Limb (tissue), 2 donors: ENCODE data around the gene TUBB4B.
A peak's percentile ranks its signal among the peaks of the same experiment; 100 is the strongest.

Experiments used
- DNase-seq, 2 donors: peaks; one replicate each; pipeline ENCODE4 v3.0.0-alpha.2; 2016; ENCODE audit errors: extremely low spot score in 2 of 2

TUBB4B gene

DNA sequence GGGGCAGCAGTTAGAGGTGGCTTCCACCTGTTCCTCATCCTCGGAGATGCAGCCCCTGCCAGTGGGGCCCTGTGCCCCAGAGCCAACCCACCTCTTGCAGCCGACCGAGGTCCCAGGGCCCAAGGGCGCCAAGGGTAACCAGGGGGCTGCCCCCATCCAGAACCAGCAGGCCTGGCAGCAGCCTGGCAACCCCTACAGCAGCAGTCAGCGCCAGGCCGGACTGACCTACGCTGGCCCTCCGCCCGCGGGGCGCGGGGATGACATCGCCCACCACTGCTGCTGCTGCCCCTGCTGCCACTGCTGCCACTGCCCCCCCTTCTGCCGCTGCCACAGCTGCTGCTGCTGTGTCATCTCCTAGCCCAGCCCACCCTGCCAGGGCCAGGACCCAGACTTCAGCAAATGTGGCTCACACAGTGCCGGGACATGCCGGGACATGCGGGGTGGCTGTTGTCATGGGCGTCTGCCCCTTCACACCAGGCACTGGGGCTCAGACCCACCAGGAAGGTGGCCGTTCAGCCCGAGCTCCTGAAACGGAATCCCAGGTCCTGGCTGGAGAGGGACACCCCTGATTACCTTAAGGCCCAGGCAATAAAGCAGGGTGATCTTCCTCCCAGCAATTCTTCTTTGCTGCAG is 15.3 kb upstream of the TUBB4B start:
- peak in 1 of 2 donors; percentile 26 for DNase-seq

DNA sequence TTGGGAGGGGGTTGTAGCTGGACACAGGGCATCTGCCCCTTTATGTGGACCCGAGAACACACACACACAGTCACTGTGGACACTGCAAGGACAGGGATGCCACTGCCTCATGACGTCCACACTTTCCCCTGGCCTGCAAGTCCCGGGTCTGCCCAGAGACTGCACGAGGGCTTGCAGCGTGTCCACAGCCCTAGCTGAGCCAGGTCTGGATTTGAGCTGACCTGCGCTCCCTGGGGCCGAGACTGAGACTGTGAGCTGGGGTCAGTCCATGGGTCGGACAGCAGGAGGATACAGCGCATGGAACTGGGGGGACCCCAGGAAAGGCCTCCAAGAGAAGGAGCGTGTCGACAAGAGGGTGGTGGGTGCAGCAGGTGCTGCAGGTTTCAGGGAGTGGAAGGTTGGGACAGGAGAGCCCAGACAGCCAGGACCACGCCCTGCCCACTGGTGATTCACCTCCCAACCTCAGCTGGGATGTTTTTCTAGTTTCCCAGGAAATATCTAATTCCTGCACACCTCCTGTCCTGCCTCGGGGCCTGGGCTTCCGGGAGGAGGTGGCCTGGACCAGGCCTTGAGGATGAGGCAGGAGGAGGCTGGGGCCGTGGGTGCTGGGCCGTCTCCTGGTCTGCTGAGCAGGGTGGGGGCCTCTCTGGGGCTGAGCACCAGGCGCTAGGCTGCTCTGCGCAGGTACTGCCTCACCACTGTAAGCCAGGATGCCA is 14.6 kb upstream of the TUBB4B start:
- peak in 1 of 2 donors; percentile 21 for DNase-seq

DNA sequence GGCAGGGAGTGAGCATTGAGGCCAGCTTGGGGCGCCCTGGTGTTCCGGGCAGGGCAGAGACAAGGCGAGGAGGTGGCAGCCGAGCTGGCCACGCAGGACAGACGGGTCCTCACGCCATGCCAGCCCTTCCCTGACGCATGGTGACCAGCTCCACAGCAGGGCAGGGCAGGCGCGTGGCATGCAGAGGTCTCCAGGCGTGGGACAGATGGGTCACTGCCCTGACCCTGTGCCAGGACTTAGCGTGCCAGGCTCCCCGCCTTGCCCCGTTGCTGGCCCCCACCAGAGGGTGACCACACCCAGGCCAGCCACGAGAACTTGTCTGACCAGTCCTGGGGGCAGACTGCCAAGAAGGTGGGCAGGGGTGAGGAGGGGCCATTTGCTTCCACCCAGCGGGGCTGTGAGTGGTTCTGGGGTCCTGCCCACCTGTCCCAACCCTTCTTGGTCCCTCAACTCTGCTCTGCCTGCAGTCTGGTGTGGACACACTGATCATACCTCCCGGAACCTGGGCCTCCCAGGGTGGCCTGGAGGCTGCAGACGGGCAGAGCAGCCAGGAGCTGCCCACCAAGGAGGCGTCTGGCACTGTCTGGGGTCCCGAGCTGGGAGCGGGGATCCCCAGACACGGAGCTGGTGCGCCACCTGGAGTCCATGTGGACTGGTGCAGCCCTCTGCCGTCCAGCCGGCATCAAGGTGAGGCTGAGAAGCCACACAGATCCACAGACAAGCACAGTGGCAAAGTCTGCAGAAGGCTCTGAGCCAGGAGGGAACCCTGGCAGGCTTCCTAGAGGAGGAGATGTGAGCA is 13.8 kb upstream of the TUBB4B start, which contains the start of gene RNF224:
Gene RNF224, plus strand, starts transcription at position 449 of the 799 bp plus-strand sequence. CDS start 834 bp downstream, outside the sequence.
- peak in 1 of 2 donors; percentile 85 for DNase-seq

DNA sequence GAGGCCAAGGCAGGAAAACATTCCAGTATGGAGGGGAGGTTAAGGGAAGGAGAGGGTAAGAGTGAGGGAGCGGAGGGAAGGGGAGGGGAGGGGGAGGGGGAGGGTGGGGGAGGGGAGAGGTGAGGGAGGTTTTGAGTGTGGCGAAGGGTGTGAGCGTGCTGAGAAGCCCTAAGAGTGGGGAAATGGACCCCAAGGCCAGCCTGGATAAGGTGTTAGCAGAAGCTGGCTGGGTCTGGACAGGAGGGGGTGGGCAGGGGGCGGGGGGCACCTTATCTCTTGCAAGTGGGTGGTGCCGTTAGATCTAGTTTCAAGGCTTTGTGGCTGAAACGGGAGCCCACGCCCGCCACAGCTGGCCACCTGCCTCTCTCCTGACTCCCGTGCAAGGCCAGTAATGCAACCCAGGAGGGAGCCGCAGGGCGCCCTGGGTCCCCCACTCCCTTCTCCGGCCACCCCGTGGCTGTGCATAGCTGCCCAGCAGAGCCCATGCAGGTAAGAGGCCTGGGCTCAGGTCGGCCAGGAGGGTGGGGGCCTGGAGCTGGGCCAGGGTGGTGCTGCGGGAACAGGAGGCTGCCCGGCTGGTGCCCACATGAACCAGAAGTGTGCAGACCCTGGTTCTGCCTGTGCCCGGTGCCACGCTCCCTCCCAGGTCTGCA is 13.1 kb upstream of the TUBB4B start:
- DNase-seq, result no peak

DNA sequence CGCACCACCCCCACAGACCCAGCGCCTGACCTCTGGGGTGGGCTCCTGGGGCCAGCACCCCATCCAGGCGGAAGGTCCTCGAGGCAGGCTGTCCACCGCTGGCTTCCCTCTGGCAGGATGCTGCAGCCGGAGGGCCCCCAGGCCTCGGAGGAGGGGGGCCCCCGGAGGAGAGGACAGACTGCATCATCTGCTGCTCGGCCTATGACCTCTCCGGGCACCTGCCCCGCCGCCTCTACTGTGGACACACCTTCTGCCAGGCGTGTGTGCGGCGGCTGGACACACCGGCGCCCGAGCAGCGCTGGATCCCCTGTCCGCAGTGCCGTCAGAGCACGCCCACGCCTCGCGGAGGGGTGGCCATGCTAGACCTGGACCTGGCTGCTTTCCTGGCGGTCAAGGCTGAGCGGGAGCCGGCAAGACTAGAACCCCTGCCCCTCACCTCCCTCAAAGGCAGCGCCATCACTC is 12.6 kb upstream of the TUBB4B start:
- no peak for DNase-seq

DNA sequence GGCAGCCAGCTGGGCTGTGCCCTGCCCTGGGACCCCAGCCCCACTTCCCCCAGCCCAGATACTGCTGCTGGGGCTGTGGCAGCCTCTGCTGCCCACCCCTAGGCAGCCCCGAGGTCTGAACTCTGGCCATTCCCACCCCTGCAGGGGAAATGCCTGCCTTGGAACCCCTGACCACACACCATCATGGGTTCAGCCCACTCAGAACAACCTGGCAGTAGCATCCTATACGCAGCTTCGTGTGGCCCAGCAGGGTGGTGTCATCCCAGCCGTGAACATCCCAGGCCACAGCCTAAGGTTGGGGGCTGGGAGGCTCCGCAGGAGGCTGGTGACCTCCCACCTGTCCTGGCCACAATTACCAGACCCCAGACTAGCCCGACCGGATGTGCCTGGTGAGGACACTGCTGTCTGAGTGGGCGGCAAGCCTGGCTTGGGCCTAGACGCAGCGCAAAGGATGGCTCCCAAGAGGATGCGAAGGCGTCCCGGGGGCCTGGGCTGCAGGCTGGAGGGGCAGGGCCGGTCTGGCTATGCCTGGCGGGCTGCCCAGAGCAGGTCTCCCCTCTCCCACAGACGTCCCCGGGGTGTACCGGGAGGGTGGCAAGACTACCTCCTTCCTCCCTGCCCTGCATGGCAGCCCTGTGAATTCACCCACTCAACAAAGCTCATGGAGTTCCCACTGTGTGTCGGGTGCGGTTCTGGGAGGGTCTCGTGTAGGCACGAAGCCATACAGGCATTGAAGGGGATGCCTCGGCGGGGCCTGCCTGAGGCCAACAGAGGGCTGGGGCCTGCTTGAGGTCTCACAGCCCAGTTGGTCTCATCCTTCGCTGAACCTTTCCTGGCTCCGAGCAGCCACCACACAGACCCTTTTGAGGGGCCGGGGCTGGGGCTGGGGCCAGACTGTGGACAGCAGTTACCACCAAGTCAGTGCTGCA is 11.9 kb upstream of the TUBB4B start:
- DNase-seq, result no peak

DNA sequence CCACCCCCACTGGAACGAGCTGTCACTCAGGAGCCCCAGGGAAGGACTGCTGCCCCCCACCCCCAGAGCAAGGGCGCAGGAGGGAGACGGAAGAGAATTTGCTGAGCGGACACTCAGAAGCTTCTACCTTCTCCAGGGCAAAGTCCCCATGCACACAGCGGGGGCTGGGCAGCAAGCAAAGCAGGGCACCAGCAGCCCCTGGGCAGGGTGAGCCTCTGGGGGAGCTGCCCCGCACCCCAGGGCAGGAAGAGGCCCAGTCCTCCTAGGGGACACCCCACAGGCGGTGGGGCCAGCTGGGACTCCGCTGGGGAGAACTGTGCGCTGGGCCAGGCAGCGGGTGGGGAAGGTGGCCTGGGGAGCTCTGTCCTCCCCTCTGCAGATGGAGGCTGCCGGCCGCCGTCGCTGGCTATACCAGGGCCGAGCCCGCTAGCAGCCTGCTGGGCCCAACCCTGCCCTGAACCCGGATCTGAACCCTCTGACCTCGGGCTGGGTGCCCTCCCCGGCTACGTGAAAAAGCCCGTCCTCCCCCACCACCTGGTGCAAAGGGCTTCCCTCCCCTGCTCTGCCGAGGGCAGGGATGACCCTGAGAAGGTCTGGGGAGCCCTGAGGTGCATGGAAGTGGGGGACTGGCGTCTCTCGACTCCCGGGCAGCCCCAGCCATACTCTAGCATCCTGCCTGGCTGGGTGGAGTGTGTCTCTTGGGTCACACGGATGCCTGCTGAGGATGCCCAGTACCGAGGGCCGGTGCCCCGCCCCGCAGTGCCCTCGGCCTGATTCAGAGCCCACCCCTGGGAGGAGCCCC is 11.0 kb upstream of the TUBB4B start:
- DNase-seq, result no peak

DNA sequence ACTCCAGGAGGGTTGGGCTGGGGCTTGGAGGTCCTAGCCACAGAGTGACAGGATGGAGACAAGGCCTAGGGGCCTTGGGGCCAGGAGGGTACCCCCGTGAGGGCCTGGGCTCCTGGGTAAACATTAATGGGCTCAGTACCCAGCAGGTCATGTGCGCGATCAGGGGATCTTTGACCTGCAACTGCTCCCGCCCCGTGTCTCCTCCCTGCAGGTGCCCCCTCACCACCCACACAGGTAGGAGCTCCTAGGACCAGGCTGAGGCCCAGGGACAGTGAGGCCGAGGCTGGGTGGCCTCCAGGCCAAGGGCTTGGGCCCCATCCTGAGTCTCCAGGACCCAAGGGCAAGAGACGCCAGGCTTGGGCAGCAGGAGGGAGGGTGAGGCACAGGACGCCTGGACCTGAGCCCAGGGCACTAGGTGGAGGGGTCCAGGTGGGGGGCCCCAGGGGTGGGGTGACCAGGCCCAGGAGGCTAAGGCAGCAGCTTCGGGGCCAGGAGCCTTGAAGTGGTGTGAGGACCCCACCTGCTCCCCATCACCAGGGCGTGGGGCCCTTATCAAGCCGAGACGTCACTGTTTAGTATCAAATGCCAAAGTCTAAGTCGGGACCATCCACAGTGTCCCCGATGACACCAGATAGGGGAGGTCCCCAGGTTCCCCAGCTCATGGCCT is 10.2 kb upstream of the TUBB4B start, which contains the start of gene SLC34A3:
Gene SLC34A3, plus strand, starts transcription at position 197 of the 667 bp plus-strand sequence. CDS start 802 bp downstream, outside the sequence.
- no peak for DNase-seq

DNA sequence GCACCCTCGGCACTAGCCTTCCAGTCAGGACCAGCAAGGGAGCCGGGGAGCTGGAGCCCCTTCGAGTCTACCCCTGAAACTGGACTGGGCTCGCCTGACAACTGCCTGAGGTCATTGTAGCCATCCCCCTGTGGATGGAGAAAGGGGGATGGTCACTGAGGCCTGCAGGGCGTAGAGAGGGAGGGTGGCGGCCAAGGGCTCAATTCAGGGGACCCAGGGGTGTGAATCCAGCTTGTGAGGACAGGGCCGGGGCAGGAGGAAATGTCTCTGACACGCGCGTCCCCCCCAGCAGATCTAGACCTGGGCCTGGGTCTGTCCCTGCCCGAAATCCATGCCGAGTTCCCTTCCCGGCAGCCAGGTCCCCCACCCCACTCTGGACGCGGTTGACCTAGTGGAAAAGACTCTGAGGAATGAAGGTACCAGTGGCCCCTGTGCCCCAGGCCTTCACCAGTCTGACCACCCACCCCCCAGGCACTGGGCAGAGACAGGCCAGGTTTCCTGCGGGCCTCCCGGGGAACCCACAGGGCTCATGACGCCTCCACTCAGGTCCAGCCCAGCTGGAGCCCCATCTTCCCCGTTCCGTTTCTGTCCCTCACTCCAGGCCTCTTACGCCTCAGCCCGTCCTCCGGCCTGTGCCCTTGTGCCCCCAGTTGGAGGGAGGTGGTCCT is 9.6 kb upstream of the TUBB4B start:
- no peak for DNase-seq

DNA sequence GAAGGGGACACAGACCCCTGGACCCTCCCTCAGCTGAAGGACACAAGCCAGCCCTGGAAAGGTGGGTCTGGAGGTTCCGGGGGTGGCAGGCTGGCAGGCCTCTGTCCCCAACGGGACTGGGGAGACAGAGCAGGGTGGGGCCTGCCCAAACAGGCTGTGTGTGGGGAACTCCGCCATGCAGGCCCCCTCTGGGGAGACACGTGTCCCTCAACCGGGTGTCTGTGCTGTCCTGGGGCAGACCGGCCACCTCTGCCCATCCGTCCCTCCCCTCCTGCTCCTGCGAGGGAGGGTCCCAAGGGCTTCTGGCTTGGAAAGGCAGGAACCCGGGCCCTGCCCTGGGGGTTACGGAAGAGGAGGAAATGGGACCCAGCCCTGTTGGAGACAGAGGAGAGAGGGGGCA is 9.0 kb upstream of the TUBB4B start:
- DNase-seq, result no peak

DNA sequence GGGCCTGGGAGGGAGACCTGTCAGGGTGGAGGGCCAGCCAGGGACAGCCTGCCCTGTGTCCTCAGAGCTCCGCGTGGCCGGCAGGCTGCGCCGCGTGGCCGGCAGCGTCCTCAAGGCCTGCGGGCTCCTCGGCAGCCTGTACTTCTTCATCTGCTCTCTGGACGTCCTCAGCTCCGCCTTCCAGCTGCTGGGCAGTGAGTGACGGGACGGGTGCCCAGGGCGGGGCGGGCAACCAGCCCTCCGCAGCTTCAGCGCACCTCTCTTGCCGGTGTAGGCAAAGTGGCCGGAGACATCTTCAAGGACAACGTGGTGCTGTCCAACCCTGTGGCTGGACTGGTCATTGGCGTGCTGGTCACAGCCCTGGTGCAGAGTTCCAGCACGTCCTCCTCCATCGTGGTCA is 8.6 kb upstream of the TUBB4B start:
- no peak for DNase-seq

DNA sequence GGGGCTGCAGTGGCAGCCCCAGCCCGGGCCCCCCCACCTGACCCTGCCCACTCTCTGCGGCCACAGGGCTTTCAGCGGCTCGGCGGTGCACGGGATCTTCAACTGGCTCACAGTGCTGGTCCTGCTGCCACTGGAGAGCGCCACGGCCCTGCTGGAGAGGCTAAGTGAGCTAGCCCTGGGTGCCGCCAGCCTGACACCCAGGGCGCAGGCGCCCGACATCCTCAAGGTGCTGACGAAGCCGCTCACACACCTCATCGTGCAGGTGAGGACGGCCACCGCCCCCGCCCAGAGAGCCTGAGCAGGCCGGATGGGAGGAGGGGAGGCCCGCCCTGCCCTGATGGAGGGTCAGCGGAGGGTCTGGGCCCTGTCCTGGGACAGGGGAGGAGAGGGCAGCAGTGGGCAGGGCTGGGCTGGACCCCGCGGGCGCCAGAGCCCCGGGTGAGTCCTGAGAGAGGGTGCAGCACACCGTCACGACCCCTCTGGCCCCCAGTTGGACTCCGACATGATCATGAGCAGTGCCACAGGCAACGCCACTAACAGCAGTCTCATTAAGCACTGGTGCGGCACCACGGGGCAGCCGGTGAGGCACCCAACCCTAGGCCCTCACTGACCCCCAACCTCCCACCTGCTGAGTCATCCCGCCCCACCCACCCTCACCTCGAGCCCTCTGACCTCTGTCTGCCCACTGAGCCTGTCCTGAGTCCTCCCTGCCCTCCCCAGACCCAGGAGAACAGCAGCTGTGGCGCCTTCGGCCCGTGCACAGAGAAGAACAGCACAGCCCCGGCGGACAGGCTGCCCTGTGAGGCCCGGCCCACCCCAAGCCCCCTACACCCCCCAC is 7.7 kb upstream of the TUBB4B start:
- DNase-seq, result no peak

DNA sequence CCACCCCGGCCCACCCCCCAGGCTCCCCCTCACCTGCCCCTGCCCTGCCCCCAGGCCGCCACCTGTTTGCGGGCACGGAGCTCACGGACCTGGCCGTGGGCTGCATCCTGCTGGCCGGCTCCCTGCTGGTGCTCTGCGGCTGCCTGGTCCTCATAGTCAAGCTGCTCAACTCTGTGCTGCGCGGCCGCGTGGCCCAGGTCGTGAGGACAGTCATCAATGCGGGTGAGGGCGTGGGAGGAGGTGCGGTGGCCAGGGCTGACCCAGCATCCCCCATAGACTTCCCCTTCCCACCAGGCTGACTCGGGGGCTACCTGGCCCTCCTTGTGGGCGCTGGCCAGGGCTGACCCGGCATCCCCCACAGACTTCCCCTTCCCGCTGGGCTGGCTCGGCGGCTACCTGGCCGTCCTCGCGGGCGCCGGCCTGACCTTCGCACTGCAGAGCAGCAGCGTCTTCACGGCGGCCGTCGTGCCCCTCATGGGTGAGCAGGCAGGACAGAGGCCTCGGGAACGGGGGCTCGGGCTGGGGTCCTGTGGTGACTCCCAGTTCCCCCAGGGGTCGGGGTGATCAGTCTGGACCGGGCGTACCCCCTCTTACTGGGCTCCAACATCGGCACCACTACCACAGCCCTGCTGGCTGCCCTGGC is 6.9 kb upstream of the TUBB4B start:
- no peak for DNase-seq

DNA sequence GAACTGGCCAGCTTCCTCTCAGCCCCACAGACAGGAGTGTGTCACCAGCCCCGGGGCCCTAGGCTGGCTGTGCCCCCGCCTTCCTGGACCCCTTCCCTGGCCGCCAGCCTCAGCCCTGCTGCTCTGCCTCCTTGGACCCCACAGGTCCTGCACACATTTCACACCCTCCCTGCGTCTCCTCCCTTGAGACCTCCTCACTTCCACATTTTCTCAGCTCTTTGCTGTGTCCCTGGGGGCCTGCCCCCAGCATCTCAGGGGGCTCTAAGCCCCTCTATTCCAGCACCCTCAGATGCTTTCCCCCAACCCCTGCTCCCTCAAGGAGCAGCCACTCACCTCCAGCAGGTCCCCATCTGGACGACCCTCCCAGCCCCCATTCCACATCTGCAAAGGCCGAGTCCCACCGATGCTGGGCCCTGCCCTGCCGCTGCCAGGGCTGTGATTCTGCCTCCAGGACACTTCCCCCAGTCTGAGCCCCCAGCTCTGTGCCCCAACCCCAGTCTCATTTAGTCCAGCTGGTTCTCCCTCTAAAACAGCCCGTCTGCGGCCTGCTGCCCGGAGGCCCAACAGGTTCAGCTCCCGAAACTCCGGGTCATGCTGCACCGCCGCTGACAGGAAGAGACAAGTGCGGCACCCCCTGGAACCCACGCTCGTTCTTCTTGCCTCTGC is 6.2 kb upstream of the TUBB4B start:
- no peak for DNase-seq

DNA sequence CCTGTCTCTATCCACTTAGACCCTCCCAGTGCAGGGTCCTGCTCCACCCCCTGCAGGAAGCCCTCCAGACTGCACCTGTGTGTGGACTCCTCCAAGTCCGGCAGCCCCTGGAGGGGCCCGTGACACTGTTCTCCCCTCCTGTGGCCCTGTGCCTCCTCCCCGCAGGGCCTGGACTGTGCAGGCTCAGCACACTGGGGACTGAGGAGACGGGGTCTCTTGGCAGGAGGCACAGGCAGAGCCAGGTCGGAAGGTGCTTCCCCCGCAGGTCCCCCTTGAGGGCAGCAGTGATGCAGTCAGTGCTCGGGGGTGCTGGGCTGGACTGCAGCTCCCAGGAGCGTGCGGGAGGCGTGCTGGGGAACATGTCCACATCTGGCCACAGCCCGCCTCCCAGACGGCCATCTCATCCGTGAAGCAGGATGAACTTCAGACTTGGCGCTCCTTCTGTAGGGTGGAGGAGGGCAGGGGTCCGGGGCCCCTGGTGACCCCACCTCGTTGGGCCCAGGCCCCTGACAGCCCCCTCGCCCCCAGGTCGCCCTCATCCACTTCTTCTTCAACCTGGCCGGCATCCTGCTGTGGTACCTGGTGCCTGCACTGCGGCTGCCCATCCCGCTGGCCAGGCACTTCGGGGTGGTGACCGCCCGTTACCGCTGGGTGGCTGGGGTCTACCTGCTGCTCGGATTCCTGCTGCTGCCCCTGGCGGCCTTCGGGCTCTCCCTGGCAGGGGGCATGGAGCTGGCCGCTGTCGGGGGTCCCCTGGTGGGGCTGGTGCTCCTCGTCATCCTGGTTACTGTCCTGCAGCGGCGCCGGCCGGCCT is 5.5 kb upstream of the TUBB4B start:
- no peak for DNase-seq
